Osteocyte (in vitro differentiated cells): ENCODE data around the gene ANGPTL7. TPM values are rescaled to one million over a fixed set of nuclear protein-coding genes. Genes with fewer than 3 reads are reported as not detected.

ENCODE experiments used
- DNase-seq: peaks from one replicate; pipeline ENCODE4 v3.0.0; 2021; ENCODE audit warnings: mixed read lengths; ENCODE audit not compliant: unreplicated experiment; ENCODE audit errors: extremely low spot score
- H3K27ac Mint-ChIP-seq: one replicate; pipeline ENCODE4 v1.8.0; 2021; ENCODE audit warnings: mild to moderate bottlenecking, mixed read lengths; ENCODE audit not compliant: unreplicated experiment
- H3K27me3 Mint-ChIP-seq: one replicate; pipeline ENCODE4 v1.8.0; 2021; ENCODE audit warnings: mixed read lengths; ENCODE audit not compliant: unreplicated experiment
- H3K36me3 Mint-ChIP-seq: one replicate; pipeline ENCODE4 v1.8.0; 2021; ENCODE audit warnings: mixed read lengths; ENCODE audit not compliant: unreplicated experiment
- H3K4me1 Mint-ChIP-seq: one replicate; pipeline ENCODE4 v1.8.0; 2021; ENCODE audit warnings: mixed read lengths; ENCODE audit not compliant: unreplicated experiment
- H3K4me3 Mint-ChIP-seq: one replicate; pipeline ENCODE4 v1.8.0; 2021; ENCODE audit warnings: mild to moderate bottlenecking, moderate library complexity, mixed read lengths; ENCODE audit not compliant: unreplicated experiment
- H3K9me3 Mint-ChIP-seq: one replicate; pipeline ENCODE4 v1.8.0; 2021; ENCODE audit warnings: mixed read lengths; ENCODE audit not compliant: unreplicated experiment
- total RNA-seq: library from RNA; stranded (reverse); gene quantifications from 2 replicates; pipeline ENCODE4 v1.2.1, GENCODE V29; 2021
- TF ChIP-seq, protein P1 (sequence below): fragments of 200-600 bp; sonication (generic); IDR thresholded peaks from 2 replicates; pipeline ENCODE4 v1.5.0; 2021; ENCODE audit warnings: antibody characterized with exemption, mild to moderate bottlenecking, moderate library complexity

Gene ANGPTL7
- total RNA-seq, 1 donor from 2014 or later, result not detected

GRCh38 chr1:11188381-11188780, 774 bp upstream of the ANGPTL7 start:
- no peak overlapping the region for H3K4me3 Mint-ChIP-seq
- TF ChIP-seq, protein P1, sequence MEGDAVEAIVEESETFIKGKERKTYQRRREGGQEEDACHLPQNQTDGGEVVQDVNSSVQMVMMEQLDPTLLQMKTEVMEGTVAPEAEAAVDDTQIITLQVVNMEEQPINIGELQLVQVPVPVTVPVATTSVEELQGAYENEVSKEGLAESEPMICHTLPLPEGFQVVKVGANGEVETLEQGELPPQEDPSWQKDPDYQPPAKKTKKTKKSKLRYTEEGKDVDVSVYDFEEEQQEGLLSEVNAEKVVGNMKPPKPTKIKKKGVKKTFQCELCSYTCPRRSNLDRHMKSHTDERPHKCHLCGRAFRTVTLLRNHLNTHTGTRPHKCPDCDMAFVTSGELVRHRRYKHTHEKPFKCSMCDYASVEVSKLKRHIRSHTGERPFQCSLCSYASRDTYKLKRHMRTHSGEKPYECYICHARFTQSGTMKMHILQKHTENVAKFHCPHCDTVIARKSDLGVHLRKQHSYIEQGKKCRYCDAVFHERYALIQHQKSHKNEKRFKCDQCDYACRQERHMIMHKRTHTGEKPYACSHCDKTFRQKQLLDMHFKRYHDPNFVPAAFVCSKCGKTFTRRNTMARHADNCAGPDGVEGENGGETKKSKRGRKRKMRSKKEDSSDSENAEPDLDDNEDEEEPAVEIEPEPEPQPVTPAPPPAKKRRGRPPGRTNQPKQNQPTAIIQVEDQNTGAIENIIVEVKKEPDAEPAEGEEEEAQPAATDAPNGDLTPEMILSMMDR, result no peak
- peaks cover 15% of the 10 kb centered on the region for H3K36me3 Mint-ChIP-seq
- H3K27ac Mint-ChIP-seq, result no peak overlapping the region
- no peaks in the 10 kb centered on the region for H3K4me1 Mint-ChIP-seq
- no peak for DNase-seq
- H3K27me3 Mint-ChIP-seq, result no peaks in the 10 kb centered on the region
- H3K9me3 Mint-ChIP-seq, result no peaks in the 10 kb centered on the region

GRCh38 chr1:11193376-11193775, 4.2 kb downstream of the ANGPTL7 start:
- Mint-ChIP-seq H3K4me3 (no peak overlapping the region), H3K4me1 (no peaks in the 10 kb centered on the region), H3K36me3 (peaks cover 42% of the 10 kb centered on the region), H3K27ac (no peak overlapping the region), H3K27me3 (no peaks in the 10 kb centered on the region), H3K9me3 (no peaks in the 10 kb centered on the region)
- no peak for DNase-seq
- TF ChIP-seq, protein P1, result no peak

DNA sequence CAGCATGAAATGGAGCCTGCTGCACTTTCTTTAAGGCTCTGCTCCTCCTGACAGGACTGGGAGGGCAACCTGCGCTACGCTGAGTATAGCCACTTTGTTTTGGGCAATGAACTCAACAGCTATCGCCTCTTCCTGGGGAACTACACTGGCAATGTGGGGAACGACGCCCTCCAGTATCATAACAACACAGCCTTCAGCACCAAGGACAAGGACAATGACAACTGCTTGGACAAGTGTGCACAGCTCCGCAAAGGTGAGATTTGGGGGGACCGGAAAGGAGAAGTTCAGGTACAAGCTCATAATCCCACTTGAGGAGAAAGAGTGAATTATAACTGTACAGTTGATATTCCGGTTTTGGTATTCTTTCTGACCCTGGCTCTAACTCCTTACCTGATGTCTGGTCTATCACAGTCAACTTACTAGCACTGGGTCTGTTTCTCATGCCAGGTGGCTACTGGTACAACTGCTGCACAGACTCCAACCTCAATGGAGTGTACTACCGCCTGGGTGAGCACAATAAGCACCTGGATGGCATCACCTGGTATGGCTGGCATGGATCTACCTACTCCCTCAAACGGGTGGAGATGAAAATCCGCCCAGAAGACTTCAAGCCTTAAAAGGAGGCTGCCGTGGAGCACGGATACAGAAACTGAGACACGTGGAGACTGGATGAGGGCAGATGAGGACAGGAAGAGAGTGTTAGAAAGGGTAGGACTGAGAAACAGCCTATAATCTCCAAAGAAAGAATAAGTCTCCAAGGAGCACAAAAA, 5.4 kb downstream of the ANGPTL7 start:
- Mint-ChIP-seq H3K9me3 (no peaks in the 10 kb centered on the region), H3K27ac (no peak overlapping the region), H3K4me1 (no peaks in the 10 kb centered on the region), H3K27me3 (no peaks in the 10 kb centered on the region), H3K4me3 (no peak overlapping the region), H3K36me3 (peaks cover 52% of the 10 kb centered on the region)
- TF ChIP-seq, protein P1, result no peak
- no peak for DNase-seq

DNA sequence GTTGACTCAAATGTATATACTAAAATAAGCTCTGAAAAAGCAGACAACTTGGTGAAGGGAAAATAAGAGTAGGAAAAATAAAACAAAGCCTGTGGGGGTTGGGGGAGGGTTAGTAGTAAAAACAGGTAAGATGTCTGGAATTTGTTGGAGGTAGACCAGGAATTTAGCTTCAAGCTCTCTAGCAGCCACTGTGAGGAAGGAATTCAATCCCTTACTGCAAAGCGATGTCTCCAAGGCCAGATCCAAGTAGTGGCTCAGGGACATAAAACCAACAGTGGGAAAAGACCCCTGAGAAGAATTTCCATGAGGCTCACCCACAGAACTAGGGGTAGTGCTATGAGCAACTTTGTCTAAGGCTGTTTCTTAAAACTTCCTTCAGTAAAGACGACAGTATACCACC, 7.8 kb downstream of the ANGPTL7 start:
- DNase-seq, result no peak
- Mint-ChIP-seq H3K27me3 (no peaks in the 10 kb centered on the region), H3K27ac (no peak overlapping the region), H3K9me3 (no peaks in the 10 kb centered on the region), H3K4me1 (no peaks in the 10 kb centered on the region), H3K36me3 (peaks cover 55% of the 10 kb centered on the region), H3K4me3 (no peak overlapping the region)
- TF ChIP-seq, protein P1, result no peak

DNA sequence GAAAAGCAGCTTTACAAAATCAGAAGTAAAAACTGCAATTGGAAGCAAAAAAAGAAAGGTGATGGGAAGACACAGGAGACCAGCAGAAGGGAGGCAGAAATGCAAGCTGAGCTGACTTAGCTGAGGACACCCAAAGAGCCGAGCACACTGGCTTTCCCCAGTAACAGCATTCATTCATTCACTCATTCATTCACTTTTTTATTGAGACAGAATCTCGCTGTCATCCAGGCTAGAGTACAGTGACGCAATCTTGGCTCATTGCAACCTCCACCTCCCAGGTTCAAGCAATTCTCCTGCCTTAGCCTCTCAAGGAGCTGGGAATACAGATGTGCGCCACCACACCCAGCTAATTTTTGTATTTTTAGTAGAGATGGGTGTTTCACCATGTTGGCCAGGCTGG, 8.2 kb downstream of the ANGPTL7 start:
- Mint-ChIP-seq H3K27ac (no peak overlapping the region), H3K4me1 (no peaks in the 10 kb centered on the region), H3K27me3 (no peaks in the 10 kb centered on the region), H3K4me3 (no peak overlapping the region), H3K9me3 (no peaks in the 10 kb centered on the region), H3K36me3 (peaks cover 53% of the 10 kb centered on the region)
- TF ChIP-seq, protein P1, result no peak
- DNase-seq, result no peak
